GM18508 (cell line): ENCODE measurements around the gene NTM.
"Not testable (repeated sequence)": the region's sequence is repeated elsewhere in the genome, so short reads cannot be mapped to it uniquely, and the experiment has no call there.

ENCODE experiments used
- ATAC-seq: cut with Tn5 transposase; IDR thresholded peaks from one replicate; pipeline ENCODE4 v1.9.1; 2021; ENCODE audit warnings: moderate number of reproducible peaks; ENCODE audit not compliant: insufficient read depth, unreplicated experiment

The NTM gene

DNA sequence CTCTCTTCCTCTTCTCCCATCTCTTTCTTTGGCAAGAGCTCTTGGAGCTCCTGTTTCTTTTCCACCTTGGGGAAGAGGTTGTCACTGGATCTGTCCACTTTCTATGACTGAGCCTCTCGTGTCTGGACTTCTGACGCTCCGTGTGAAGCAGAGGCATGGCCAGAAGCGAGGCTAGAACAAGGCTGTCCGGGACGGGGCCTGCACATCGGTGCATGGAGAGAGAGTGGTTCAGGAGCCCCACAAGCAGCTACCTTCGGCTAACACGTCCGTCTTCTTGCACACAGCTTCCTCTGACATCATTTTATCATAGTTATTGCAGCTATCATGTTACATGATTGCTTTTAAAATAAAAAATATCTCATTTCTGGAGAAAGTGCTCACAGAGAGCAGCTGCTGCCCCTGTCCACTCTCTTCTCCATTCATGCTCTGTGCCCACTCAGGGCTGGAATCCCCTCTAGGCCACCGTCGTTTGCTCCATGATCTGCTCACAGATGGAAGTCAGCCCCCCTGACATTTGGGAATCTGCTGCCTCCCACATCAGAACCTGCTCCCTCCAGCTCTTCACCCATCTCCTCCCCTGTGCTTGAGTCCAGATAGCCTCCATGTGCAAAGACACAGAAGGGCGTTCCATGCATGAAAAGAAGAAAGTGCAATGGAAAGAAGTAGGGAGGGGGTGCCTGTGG, 308.4 kb downstream of the NTM start:
- no peak for ATAC-seq

DNA sequence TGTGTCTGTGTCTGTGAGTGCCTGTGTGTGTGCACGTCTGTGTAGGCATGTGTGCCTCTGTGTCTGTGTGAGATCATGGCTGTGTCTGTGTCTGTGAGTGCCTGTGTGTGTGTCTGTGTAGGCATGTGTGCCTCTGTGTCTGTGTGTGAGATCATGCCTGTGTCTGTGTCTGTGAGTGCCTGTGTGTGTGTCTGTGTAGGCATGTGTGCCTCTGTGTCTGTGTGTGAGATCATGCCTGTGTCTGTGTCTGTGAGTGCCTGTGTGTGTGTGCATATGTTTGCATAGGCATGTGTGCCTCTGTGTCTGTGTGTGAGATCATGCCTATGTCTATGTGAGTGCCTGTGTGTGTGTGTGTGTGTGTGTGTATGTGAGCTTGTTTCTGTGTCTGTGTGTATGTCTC, 310.0 kb downstream of the NTM start:
- not testable (repeated sequence) for ATAC-seq

DNA sequence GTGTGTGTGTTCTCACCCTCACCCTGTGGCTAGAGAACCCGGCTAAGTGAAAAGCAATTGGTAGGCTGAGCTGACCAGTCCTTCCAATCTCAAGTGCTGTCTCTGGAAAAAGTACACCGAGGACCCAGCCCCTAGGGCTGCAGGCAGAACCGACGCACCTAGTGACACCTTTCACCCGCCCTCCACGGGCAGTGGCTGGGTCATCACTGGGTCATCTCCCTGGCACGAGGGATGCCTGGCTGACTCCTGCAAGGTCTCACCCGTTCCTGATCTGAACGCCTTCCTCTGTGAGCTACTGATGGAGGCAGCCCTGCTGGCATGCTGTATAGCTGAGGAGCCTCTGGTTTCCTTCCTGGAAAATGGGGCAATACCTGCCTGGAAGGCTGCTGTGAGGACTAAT, 311.5 kb downstream of the NTM start:
- ATAC-seq, result no peak

DNA sequence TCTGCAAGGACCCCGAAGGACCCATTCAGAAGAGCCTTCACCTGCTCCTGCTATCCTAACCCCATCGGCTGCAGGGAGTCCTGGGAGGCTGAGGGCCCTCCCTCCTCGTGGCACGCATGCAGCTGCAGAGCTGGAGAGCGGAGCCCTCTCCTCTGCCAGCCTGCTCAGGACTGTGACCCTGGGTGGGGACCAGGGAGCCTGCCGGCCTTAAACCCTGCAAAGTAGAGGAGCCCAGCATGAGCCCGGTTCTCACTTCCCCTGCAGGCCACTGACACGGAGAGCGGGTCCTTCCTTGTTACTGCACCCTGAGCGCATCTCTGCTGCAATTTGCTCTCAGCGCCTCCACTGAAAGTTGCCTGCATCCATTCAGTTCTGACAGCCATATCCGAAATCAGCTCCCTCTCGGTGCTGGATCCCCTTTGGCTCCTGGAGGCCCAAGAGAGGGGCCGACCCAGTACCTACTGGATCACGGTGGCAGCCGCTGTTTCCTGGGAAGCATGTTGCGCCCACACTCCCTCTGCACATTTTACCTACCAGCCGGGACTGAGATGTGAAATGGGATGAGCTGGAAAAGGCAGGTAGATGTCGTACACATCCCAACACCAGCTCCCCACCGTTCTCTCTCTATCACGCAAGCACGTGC, 312.1 kb downstream of the NTM start:
- ATAC-seq, result no peak

DNA sequence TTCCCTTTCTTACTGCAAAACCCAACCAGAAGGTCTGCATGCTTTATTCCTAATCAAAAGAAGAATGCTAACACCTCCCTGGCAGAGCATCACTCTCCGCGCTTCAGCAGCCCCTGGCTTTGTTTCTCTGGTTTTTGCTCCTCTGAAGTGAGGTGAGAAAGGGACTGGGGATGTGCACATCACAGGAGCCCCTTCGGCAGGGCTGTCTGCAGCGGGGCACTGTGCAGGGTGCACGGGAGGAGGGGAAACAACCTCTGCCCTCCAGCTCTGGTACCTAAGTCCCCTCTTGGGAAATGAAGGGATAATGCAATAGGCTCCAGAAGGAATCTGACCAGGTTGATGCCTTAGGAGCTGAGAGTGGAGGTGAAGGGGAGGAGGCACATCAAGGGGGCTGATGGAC, 312.7 kb downstream of the NTM start:
- ATAC-seq, result no peak

DNA sequence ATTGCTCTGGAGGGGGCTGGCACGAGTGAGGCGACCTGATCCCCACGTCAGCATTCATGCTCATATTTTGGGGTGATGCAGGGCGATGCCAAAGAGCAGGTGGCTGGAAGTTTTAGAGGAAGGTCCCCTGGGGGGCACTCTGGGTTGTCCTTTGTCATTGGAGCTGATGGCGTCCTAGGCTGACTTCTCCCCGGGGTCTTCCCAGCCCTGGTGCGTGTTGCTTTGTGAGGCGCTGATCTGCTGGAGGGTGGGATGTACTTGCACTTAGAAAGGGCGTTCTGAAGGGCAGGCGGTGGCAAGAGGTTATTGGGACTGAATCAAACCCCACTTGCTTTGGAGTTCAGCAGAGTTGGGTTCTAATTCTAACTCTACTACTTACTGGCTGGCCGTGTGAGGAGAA, 313.3 kb downstream of the NTM start:
- no peak for ATAC-seq

DNA sequence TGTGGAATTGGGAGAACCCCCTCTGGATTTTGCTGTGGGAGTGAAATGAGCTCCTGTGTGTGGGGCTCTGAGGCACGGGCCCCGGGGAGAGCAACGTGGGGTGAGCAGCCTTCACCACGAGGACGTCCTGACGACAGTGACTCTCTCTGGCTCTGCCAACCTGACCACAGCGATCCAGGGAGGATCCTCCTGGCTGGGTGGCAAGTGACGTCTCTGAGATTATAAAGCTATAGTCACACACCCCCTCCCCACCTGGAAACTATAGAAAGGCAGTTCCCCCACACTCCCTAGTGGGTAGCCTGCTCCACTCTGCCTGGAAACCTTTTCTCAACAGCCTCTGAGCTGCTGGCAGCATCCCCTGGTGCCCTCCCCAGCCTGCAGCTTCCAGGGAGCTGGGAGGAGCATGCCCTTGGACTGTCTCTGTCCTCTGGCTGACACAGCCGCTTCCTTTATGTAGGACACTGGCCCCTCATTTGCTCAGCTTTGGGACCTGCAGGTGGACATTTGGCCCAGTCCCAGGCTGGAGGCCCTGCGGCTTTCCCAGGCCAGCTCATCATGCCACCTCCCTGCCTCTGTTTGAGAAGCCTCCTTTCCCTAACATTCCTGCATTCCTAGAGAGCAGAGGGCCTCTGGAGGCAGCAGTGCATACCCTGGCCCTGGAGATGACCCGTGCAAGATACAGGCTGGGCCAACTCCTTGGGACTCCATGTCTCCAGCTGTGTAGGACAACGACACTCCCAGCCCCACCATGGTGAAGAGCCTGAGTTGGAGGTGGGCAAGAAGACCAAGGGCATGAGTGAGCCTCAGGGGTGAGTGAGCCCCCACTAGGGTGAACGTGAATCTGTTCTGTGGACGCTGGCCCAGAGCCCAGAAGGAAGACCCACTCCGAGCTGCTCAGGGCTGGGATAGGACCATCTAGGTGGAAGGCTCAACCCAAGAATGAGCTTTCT, 314.0 kb downstream of the NTM start:
- ATAC-seq, result no peak

DNA sequence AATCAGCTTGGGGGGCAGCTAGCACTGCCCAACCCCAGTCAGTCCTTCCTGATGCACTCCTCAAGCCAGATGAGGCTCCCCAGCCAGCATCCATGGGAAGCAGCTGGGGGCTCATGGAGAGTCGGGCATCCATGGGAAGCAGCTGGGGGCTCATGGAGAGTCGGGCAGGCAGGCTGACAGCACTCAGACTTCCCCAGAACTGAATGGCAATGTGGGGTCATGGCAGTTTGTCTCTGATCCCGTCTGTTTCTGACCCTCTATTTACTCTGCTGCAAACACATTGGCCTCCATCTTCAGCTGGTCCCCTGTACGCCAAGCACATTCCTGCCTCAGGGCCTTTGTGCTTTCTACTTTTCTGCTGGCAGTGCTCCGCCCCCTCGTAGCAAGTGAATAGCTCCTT, 314.8 kb downstream of the NTM start:
- no peak for ATAC-seq

DNA sequence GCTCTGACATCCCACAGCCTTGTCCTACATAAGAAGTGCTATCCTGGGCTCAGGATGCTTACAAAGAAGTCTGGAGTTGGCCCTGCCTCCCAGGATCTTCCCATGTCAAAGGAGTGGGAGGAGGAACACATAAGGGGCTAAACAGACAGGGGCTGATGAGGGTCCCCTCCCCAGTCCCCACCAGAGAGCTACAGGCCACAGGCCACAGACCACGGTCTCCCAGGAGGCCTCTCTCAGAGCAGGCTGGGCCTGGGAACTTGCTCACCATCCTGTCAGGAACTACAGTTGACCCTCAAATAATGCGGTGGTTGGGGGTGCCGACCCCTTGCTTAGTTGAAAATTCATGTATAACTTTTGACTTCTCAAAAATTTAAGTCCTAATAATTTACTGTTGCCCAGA, 315.5 kb downstream of the NTM start:
- ATAC-seq, result no peak

DNA sequence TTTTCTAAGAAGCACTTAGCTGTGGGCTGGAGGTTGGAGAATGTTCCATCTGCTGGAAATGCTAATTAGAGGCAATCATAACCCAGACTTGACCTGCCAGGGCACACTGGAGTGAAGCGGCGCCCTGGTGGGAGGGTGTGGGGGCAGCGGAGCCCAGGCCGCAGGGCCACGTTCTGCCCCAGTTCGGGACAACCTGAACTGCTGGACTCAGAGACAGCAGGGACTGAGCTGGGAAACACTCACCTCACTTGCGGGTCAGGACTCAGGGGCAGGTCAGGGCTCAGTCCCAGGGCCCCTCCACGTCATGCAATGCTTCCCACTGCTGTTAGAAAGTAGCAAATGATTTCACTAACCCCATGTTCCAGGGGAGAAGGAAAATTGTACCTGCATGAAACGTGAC, 316.4 kb downstream of the NTM start:
- no peak for ATAC-seq

DNA sequence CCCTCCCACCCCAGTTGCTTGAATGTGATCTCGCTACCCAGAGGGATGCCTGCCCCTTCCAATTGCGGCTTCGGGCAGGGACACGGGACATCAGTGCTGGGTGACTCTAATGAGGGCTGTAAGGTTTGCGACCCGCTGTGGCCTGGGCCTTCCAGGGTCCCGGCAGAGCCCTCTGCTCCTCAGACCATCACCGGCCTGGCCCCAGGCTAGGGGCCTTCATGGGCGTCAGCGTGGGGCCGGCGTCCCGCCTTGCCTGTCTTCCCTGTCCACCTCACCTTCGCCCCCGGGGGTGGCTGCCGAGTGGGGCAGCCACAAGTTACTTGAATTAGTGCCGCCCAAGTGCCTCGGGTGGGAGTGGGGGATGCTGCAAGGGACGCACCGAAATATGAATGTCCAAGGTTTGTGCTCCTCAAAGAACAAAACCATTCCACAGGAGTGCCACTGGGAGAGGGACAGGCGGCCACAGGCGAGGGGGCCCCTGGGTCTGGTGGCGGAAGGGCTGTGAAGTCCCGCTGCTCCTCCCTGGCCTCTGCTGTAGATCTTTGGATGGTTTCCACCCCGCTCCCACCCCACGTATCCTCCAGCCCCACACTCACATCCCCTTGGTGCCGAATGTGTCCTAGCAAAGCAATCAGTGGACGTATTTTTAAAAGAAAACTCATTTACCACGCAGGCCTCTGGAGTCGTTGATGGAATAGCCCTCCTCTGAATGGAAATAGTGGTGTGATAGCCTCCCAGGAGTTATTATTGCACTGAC, 317.1 kb downstream of the NTM start:
- ATAC-seq, result no peak

DNA sequence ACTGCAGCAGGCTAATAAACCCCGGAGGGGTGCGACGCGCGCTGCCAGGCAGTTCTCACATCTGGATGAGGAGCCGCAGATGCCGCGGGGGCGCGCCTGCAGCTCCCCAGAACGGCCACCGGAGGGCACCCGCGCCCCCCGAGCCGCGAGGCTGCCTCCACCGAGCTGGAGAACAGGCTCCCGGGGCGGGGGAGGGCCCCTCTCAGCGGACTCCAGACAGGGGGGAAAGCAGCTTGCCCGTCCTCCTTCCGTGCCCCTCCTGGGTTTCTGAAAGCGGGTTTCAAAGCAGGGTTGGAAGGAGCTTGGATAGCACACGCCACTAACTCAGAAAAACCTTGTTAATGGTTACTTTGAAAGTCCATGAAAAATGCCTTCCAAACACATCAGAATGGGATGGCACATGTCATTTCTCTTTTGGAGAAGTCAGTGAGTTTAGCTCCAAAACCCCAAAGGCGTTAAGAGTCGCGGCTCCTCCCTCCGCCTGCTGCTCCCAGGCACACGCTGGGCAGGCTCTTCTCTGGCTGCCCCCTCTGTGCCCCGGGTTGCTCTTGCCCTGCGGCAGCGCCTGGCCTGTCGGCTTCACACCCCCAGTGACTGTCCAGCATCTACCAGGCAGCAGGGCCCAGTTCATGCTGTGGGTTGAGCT, 317.8 kb downstream of the NTM start:
- ATAC-seq, result no peak

DNA sequence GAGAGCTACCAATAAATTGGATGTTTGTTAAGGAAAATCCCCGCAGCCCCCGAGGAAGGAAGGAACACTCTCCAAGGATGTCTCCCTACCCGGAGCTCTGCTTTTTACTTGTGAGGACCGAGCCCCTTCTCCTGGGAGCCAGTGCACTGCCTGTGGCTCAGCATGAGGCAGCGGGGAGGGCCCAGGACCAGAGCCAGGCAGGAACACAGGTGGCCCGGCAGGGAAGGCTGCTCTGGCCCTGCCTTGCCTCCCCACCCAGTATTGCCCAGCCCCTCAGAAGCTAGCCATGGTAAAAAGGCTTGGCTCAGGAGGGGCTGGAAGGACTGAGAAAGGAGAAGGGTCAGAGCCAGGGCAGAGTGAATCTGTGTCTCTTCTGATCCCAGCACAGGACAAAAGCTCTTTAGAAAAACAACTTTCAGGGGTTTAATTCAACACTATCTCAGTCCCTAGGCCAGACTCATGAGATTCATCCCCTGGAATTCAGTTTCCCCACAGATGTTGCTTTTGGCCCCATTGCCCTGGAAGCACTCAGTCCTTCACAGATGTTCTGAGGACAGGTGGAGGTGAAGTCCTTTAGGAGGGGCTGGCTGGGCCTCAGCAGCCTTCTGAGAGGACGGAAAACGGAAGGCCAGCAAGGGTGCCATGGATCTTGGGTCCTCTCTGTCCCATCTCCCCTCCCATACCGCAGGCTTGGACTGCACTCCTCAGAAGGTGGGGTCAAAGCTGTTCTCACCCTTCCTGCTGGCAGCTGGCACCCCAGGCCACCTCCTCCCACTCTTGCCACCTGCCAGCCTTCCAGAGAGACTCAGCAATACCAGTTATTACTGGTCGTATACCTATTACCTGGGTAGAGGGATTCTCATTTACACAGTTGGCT, 318.9 kb downstream of the NTM start:
- ATAC-seq, result no peak

DNA sequence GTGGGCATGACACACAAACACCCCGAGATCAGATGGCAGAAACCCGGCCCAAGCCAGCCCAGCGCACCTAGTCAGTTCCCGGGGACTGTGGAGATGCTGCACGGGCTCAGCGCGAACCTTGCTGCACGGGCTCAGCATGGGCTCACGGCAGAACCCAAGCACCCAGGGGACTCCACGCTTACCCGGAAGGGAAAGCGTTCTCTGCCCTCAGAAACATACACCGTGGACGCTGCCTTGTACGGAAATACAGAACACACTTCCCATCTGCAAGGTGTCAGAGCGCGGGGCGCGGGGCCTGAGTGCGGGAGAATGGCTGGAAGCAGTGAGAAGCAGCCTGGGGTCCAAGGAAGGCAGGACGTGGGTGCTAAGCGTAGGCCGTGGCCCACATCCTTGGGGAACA, 319.9 kb downstream of the NTM start:
- ATAC-seq, result no peak

DNA sequence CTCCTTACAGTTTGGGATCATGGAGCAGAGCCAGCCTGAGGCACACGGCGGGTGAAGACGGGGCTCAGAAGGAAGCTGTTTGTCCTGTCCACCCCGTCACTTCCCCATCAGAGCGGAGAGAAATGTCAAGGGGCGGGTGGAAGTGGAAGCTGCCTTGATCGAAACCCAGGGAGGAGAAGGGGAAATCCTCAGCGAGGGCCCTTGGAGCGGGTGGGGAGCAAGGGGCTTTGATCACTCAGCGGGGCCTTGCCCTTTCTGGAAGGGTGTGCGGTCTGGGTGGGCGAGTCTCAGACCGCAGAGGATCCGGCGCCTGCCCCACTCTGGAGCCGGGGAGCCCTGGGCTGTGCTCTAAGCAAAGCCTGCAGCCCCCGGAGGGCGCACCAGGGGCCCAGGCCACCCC, 320.4 kb downstream of the NTM start:
- ATAC-seq, result no peak

DNA sequence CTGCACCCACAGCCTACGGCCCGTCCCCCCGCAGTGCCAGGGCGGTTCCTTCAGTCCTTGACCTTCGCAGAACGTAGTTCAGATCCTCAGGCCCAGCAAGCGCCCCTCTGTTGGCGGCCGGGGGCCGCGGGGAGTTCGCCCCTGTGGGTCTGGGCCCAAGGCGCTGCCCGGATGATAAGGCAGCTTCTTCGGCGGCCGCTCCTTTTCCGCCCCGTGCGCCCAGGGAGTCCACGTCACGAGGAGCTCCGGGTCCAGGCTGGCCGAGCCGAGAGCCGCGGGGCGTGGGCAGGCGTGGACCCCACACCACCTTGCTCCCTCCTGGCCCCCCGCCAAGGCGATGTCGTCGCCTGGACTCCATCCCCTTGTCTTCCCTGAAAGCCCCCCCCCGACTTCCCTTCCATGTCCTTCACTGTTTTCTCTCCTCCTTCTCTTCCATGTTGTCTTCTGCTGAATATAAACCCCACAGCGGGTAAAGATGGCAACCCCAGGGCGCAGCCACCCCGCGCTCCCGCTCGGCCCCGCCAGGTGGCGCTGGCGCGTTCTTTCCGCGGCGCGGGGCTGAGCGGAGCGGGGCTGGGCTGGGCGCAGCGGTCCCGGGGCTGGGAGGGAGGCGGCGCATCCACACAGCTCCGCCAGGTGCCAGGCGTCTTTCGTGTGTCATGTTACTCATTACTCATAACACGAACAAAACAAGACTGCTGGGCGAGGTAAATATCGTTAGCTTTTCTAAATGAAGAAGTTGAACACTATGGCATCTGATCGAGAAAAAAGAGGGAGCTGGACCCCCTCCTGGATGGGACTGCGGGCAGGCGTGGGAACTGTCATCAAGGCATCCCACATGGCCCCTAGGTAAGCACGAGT, 321.0 kb downstream of the NTM start:
- ATAC-seq, result no peak

DNA sequence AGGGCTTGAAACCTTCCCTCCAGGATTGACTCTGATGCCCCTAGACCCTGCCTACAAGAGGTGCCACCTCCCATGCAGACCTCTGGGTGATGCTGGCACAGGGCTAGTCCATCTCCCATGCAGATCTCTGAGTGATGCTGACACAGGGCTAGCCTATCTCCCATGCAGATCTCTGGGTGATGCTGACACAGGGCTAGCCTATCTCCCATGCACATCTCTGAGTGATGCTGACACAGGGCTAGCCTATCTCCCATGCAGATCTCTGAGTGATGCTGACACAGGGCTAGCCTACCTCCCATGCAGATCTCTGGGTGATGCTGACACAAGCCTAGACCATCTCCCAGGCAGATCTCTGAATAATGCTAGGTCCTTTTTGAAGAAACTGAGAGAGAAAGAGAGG, 321.7 kb downstream of the NTM start:
- ATAC-seq, result no peak

DNA sequence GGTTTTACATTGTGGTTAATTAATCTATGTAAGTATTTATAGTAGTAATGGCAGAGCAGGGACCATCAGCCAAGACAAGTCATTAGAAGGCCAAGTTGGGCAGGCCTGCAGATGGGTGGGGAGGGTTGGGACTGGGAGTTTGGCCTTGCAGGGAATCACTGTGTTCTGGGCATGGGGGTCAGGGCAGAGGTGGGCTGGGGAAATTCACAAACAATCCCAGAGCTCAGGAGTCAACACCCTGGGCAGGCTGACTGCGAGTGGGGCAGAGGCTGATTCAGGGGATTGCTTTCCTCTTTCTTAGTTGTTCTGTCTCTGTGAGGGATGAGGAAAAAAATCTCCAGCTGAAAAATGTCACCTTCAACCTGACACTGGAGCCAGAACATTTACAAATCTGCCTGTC, 322.5 kb downstream of the NTM start:
- ATAC-seq, result no peak
